GM12891 (cell line): ENCODE measurements around the gene CHD8.

Experiments
- DNase-seq: peaks from one replicate; pipeline ENCODE4 v3.0.0; 2011; ENCODE audit warnings: low spot score; ENCODE audit not compliant: insufficient read length
- FAIRE-seq: peaks from 2 replicates; lab custom pipeline; 2011; peaks lifted over from hg19 to GRCh38; lab: Jason Lieb, UNC
- PAX5 ChIP-seq: IDR thresholded peaks from 2 replicates; pipeline ENCODE4 v1.6.1; 2011; ENCODE audit warnings: low read length, moderate library complexity, mild to moderate bottlenecking; ENCODE audit not compliant: insufficient read depth, severe bottlenecking
- POLR2A ChIP-seq: IDR thresholded peaks from 2 replicates; pipeline ENCODE4 v1.6.1; 2011; ENCODE audit warnings: low read depth, low read length, control low read depth
- POLR2AphosphoS5 ChIP-seq: IDR thresholded peaks from 2 replicates; pipeline ENCODE4 v1.6.1; 2011; ENCODE audit warnings: low read depth, low read length, control low read depth
- POU2F2 ChIP-seq: IDR thresholded peaks from 2 replicates; pipeline ENCODE4 v1.6.1; 2011; ENCODE audit warnings: low read depth, mild to moderate bottlenecking, control low read depth, low read length, moderate library complexity
- SPI1 ChIP-seq: IDR thresholded peaks from 2 replicates; pipeline ENCODE4 v1.6.1; 2011; ENCODE audit warnings: low read depth, low read length, control low read depth
- TAF1 ChIP-seq: IDR thresholded peaks from 2 replicates; pipeline ENCODE4 v1.6.1; 2011; ENCODE audit warnings: low read depth, low read length, control low read depth

The CHD8 gene

DNA sequence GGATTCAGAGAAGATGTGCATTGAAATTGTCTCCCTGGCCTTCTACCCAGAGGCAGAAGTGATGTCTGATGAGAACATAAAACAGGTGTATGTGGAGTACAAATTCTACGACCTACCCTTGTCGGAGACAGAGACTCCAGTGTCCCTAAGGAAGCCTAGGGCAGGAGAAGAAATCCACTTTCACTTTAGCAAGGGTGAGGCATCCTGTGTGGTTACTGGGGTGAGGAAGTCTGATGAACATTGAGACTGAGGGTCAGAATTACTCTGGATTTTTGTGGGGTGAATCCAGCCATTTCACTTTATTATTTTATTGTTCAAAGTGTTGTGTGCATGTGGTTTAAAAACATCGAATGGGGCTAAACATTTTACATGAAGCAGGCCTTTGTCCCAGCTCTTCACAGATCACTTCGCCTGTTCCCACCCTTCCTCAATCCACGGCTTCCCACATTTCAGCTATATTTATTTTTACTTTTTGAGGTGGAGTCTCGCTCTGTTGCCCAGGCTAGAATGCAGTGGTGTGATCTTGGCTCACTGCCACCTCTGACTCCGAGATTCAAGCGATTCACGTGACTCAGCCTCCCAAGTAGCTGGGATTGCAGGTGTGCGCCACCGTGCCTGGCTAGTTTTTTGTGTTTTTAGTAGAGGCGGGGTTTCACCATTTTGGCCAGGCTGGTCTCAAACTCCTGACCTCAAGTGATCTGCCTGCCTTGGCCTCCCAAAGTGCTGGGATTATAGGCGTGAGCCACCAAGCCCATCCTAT, 112.7 kb downstream of the CHD8 start:
- no peak for TF ChIP-seq TAF1
- no peak for TF ChIP-seq POLR2A
- TF ChIP-seq PAX5: no peak
- TF ChIP-seq POU2F2: no peak
- no peak for TF ChIP-seq SPI1
- no peak for TF ChIP-seq POLR2AphosphoS5
- FAIRE-seq: no peak
- DNase-seq: no peak
